PFSK-1 (cell line): ENCODE results near the gene RAE1.

Experiments
- POLR2AphosphoS5 ChIP-seq: IDR thresholded peaks from 2 replicates; pipeline ENCODE4 v1.6.1; 2012; ENCODE audit warnings: low read depth, mild to moderate bottlenecking, control low read depth, low read length, moderate library complexity
- REST ChIP-seq, 2 experiments: IDR thresholded peaks; 2 replicates each; pipeline versions ENCODE4 v1.6.1 to v1.8.0; 2011 to 2012; ENCODE audit warnings: low read depth in 2 of 2, low read length in 2 of 2, control low read depth in 1 of 2, inconsistent platforms in 1 of 2, mild to moderate bottlenecking in 1 of 2, moderate library complexity in 1 of 2; ENCODE audit not compliant: insufficient read depth in 1 of 2
- SIN3A ChIP-seq: IDR thresholded peaks from 2 replicates; pipeline ENCODE4 v1.6.1; 2012; ENCODE audit warnings: mild to moderate bottlenecking, low read length, moderate library complexity, borderline replicate concordance; ENCODE audit not compliant: insufficient read depth
- TAF1 ChIP-seq: IDR thresholded peaks from 2 replicates; pipeline ENCODE4 v1.6.1; 2012; ENCODE audit warnings: low read length, control low read depth, borderline replicate concordance; ENCODE audit not compliant: insufficient read depth

GRCh38 chr20:57332105-57333089 is 18.7 kb upstream of the RAE1 start:
- TF ChIP-seq REST (IDR thresholded peaks at IDR 0.05; ENCODE audit: insufficient read depth in 1 of 2, low read depth in 2 of 2, low read length in 2 of 2): no peak
- no peak for TF ChIP-seq TAF1
- no peak for TF ChIP-seq POLR2AphosphoS5
- no peak for TF ChIP-seq SIN3A
